ENCODE results near the gene BIRC2.
A peak's percentile ranks its signal among the peaks of the same experiment; 100 is the strongest.
"Not testable (repeated sequence)": the region's sequence is repeated elsewhere in the genome, so short reads cannot be mapped to it uniquely, and the experiment has no call there.

BIRC2 gene

GRCh38 chr11:102346748-102347461, at the start of gene BIRC2:
Gene BIRC2 (plus strand): TSS chr11:102347214. CDS start chr11:102349855, 2,641 bp downstream.
- peak; percentile 96 for DNase-seq

GRCh38 chr11:102300837-102301236, 46.2 kb upstream of the BIRC2 start:
- DNase-seq, result not testable (repeated sequence)

GRCh38 chr11:102302241-102302640, 44.8 kb upstream of the BIRC2 start:
- no peak for DNase-seq

- DNase-seq, result no peak
Observed at GRCh38 chr11:102304686-102305085, 42.3 kb upstream of the BIRC2 start.

- DNase-seq, result no peak
Observed at GRCh38 chr11:102305352-102306047, 41.5 kb upstream of the BIRC2 start.

GRCh38 chr11:102306048-102306597, 40.9 kb upstream of the BIRC2 start:
- no peak for DNase-seq

- DNase-seq, result no peak
Observed at GRCh38 chr11:102306817-102307726, 39.9 kb upstream of the BIRC2 start.

- no peak for DNase-seq
Observed at GRCh38 chr11:102307727-102308038, 39.3 kb upstream of the BIRC2 start.

- DNase-seq, result no peak
Observed at GRCh38 chr11:102309621-102310541, 37.1 kb upstream of the BIRC2 start.

GRCh38 chr11:102312667-102313066, 34.3 kb upstream of the BIRC2 start:
- DNase-seq, result no peak

GRCh38 chr11:102313238-102313940, 33.6 kb upstream of the BIRC2 start:
- no peak for DNase-seq

GRCh38 chr11:102314784-102315183, 32.2 kb upstream of the BIRC2 start:
- no peak for DNase-seq

- DNase-seq, result no peak
Observed at GRCh38 chr11:102316346-102316904, 30.6 kb upstream of the BIRC2 start.

- DNase-seq, result peak; percentile 78
Observed at GRCh38 chr11:102317099-102317767, 29.8 kb upstream of the BIRC2 start, which contains the start of gene BIRC3. Gene BIRC3 (plus strand): TSS chr11:102317484. CDS start chr11:102324510, 7,026 bp downstream.

GRCh38 chr11:102317768-102318103, 29.3 kb upstream of the BIRC2 start:
- no peak for DNase-seq

- no peak for DNase-seq
Observed at GRCh38 chr11:102318469-102318868, 28.5 kb upstream of the BIRC2 start.

GRCh38 chr11:102319544-102319943, 27.5 kb upstream of the BIRC2 start:
- DNase-seq, result no peak

- no peak for DNase-seq
Observed at GRCh38 chr11:102320188-102320587, 26.8 kb upstream of the BIRC2 start.

GRCh38 chr11:102320679-102321078, 26.3 kb upstream of the BIRC2 start:
- no peak for DNase-seq

- DNase-seq, result no peak
Observed at GRCh38 chr11:102322560-102322959, 24.5 kb upstream of the BIRC2 start.

Data from right hindlimb (tissue), 1 donor.